Measurements from ENCODE around the gene COL4A6.

The COL4A6 gene

DNA sequence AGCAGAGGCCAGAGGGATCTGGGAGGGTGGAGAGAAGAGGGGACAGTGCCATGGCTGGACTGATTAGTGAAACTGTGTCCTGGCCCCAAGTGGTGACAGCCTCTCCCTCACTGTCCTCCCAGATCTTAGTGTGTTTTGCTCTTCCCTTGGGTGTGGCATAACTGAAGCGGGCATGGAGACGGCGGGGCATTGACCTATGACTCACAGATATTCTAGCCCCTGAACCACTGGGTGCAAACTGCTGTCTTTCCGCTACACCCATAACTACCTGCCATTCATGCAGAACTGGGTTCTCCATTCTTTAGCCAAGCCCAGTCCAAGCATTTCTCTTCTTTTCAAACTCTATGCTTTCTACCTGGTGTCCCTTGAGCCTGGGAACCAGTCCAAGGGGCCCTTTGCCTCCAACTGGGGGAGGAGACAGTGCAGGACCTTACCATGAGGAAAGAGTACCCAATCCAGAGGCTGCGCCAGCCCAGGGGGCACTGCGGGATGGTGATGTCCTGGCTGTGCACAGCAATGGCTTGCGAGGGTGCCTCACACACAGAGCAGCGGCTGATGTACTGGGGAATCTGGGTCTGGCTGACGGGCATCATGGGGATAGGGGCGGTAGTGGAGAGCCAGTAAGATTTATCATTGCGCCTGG, 279.1 kb downstream of the COL4A6 start:
- DNase-seq (ENCODE audit: low spot score): no peak

DNA sequence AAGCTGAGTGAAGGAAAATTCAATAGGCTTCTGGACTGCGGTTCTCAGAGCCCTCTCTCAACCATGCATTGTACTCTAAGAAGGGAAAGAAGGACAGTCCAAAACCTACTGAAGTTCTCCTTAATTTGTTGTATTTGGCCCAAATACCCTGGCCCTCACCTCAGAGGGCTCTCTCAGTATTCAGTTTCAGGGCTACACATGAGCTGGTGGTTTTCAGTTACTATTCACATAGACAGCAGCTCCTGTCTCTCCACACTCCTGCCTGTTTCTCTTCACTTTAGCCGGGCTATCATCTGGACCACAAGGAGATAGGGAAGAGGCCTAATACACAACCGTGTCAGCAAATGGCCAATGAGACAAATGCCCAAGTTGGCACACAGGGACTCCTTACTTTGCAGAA, 280.6 kb downstream of the COL4A6 start:
- no peak for DNase-seq (ENCODE audit: low spot score)

DNA sequence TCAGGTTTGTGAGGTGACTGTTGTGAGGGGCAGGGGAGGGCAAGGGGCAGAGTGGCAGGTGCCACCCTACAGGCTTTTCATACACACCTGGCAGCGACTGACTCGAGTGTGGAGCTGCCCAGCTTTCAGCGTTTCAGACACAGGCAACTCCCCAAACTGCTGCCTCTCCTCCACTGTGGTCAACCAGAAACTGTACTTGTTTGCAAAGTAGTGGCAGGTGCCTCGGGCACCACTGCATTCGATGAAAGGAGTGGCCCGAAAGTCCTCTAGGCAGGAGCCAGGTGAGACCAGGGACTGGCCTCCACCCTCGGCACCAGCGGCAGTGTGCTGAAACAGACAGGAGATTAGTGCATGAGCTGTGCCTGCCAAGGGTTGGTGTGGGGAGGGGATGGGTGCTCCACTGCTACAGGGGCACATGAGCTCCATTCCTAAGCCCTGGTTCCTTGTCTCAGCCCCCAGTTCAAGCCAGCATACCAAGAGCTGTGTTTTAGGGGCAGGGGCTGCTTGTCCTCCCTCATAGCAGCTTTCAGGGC, 281.2 kb downstream of the COL4A6 start:
- no peak for DNase-seq (ENCODE audit: low spot score)

GRCh38 chrX:108156082-108156481, 282.1 kb downstream of the COL4A6 start:
- DNase-seq (ENCODE audit: low spot score): no peak

DNA sequence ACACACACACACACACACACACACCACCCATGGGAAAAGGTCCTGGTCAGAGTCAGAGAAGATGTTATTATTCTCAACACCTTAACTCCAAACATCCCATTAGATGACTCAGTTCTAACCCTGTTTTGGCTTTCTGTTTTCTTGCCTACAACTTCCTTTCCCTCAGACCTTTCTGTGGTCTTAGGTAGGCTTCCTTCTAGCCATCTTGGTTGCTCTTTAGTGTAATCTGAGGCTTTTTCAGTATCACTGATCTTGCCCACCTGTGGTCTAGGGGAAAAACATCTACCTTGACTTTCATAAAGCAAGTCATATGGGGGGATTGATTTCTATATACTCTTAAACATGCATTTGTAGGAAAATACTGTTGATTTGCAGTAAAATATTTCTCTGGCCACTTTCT, 289.7 kb downstream of the COL4A6 start:
- DNase-seq (ENCODE audit: low spot score): no peak

DNA sequence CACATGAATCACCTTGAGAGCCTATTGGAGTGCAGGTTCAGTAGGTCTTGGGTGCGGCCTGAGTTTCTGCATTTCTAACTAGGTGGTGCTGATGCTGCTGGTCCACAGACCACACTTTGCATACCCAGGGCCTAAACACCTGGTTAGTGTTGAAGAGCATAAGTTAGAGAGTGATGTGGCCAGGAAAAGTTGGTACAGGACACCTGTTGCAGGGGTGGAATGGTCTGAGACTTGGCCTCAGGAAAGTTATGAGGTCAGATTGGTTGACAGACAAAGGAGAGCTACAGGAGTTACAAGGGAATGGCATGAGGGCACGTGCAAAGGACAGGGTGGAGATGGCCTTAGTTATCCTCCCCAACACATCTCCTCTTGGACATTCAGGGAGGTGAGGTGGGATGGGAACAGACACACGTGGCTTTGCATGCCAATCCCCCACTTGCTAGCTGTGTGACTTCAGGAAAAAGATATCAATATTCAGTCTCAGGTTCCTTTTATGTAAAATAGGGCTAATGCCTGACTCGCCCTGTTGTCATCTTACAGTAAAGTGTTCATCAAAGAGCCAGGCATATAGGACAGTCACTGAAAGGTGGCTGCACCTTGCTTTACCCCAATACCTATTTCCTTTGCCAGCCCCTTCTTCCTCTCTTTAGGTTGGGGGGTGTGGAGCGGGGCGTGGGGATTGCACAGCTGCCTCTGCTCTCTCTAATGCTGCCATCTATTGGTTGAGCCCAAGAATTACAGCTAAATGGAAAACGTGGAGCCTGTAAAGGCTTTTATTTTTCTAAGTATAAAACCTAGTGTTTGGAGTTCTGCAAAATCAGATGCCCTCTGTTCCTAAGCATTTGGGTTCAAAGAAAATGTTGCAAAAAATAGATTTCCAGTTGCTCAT, 299.2 kb downstream of the COL4A6 start:
- no peak for DNase-seq (ENCODE audit: low spot score)

DNA sequence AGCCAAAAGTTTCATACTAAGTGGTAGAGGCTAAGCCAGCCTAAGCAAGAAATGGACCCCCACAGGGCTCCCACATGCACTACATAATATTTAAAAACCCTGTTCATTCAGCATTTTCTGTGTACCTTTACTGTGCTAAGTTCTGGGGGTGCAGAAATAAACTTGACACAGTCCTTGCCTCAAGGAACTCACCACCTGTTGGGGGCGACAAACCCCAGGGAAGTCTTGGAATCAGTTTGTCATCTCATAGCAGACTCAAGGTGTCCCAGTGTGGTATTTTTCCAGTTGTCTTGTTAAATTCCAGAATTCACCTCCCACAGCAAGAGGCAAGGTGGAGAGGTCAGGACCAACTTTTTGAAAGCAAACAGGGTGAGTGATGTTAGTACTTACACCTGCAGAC, 303.5 kb downstream of the COL4A6 start:
- no peak for DNase-seq (ENCODE audit: low spot score)

DNA sequence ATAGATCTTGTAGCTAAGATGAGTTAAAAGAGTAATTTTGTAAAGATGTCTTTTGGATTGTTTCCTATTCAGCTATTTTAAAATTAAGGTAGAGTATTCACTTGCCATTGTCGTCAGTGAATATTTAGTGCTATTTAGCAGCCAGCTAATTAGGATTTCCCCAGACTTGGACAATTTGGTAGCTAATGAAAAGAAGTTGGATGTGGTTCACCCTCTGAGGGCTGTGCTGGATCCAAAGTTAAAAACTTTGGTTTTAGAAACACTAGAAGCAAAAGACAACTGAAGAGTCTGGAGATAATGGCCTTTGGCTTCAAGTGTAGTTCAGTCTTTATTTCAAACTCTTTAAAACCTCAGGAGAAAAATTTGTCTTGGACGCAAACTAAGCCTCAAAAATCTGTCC, 305.3 kb downstream of the COL4A6 start:
- no peak for DNase-seq (ENCODE audit: low spot score)

- DNase-seq (ENCODE audit: low spot score): no peak
Observed at GRCh38 chrX:108132034-108132433, 306.2 kb downstream of the COL4A6 start.

DNA sequence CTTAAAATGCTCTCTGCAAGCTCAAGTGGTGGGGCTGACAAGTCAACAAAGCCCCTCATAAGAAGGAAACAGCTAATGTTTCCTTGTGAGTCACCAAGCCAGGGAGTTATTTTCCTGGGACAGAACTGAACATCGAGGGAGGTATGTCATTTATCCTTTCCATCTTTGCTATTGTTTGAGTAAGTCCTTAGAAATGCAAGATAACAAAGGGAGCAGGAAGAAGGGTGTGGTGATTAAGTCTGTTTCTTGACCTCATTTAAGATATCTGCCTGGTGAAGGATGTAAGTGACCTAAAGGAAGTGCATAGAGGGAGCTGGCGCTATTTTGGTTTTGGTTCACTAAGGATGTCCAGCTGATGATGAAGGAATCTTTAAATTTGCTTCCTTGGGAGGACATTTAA, 306.8 kb downstream of the COL4A6 start:
- no peak for DNase-seq (ENCODE audit: low spot score)

GRCh38 chrX:108130889-108131288, 307.3 kb downstream of the COL4A6 start:
- no peak for DNase-seq (ENCODE audit: low spot score)

- DNase-seq (ENCODE audit: low spot score): no peak
Observed at GRCh38 chrX:108127152-108127551, 311.1 kb downstream of the COL4A6 start.

DNA sequence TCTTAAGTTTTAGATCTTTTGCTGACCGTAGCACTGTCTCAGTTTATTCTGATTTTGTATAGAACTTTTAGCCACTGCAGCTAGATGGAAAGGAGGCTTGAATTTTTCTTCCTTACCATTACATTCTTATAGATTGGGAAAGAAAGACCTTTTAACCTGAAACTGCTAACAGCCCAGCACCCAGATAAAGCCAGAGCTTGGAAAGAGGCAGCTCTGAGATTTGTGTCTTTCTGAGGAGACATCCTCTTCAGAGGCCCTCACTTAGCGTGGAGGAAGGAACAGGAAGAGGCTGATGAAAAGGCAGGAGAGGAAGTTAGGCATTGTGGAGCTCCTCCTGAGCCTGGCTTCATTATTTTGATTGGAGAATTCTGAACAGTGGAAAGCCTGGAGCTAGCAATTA, 311.6 kb downstream of the COL4A6 start:
- DNase-seq (ENCODE audit: low spot score): no peak

GRCh38 chrX:108123591-108124366, 314.4 kb downstream of the COL4A6 start:
- no peak for DNase-seq (ENCODE audit: low spot score)

GRCh38 chrX:108122748-108123147, 315.5 kb downstream of the COL4A6 start:
- no peak for DNase-seq (ENCODE audit: low spot score)

DNA sequence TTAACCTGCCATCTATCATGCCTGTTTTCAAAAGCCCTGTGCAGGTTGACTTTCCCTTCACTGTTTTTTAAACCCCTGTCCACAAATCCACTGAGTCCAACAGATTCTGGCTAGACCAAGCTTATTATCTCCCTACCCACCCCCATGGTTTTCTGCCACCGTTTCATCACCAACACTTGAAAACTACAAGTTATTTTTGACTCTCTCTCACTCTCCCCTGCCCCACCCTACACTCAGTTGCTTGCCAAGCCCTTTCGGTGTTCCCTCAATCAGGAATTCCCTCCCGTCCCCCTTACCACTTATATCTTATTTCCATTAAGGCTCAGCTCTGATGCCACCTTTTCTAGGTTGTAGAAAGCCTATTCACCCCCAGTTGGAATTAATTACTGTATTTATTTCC, 316.9 kb downstream of the COL4A6 start:
- no peak for DNase-seq (ENCODE audit: low spot score)

DNA sequence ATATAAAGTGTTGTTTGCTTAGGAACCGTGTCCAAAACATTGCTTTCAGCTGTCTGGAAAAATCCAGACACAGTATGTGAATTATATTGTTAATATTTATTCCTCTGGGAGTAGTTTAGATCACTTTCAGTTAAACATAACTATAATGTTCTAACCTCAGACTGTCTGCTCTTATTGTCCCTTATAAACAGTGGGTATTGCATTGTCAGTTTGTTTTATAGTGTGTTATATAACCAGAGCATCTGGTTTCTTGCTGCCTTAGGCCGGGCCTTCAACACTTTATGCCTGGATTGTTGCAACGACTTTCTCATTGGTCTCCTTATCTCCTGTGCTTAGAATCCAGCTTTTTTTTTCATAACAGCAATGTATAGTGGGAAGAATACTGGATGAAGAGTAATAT, 320.2 kb downstream of the COL4A6 start:
- no peak for DNase-seq (ENCODE audit: low spot score)

- DNase-seq (ENCODE audit: low spot score): no peak
Observed at GRCh38 chrX:108114541-108114940, 323.7 kb downstream of the COL4A6 start.

All from HuH-7.5 (cell line).